HepG2 (cell line): ENCODE data around the gene DDX19B. TPM values are rescaled to one million over a fixed set of nuclear protein-coding genes. Genes with fewer than 3 reads are reported as not detected.

Experiments
- CAMTA2 ChIP-seq: sonication (generic); formaldehyde crosslinking; IDR thresholded peaks from 2 replicates; pipeline ENCODE4 v1.4.0; 2020; ENCODE audit warnings: mild to moderate bottlenecking, missing genetic modification reagents, borderline replicate concordance
- CTCF ChIP-seq: sonication (generic); formaldehyde crosslinking; IDR thresholded peaks from 2 replicates; pipeline ENCODE4 v1.5.0; 2020; ENCODE audit warnings: mild to moderate bottlenecking, missing genetic modification reagents, moderate library complexity
- ELF3 ChIP-seq: IDR thresholded peaks from 2 replicates; pipeline ENCODE4 v1.6.1; 2016; ENCODE audit warnings: missing genetic modification reagents, missing compliant biosample characterization
- MIER3 ChIP-seq: IDR thresholded peaks from 2 replicates; pipeline ENCODE4 v1.6.1; 2016; ENCODE audit warnings: missing compliant biosample characterization, borderline replicate concordance
- NR3C1 ChIP-seq: sonication (generic); formaldehyde crosslinking; IDR thresholded peaks from 2 replicates; pipeline ENCODE4 v1.4.0; 2020; ENCODE audit warnings: missing genetic modification reagents
- POLR2A ChIP-seq, 2 experiments: IDR thresholded peaks; 2 replicates each; pipeline ENCODE4 v1.6.1; 2011; ENCODE audit warnings: low read depth in 2 of 2, low read length in 2 of 2, mild to moderate bottlenecking in 1 of 2, moderate library complexity in 1 of 2; ENCODE audit not compliant: insufficient read depth in 1 of 2
- RXRB ChIP-seq: IDR thresholded peaks from 2 replicates; pipeline ENCODE4 v1.6.1; 2016; ENCODE audit warnings: borderline replicate concordance, missing genetic modification reagents, missing compliant biosample characterization
- STAG1 ChIP-seq: sonication (generic); formaldehyde crosslinking; IDR thresholded peaks from 2 replicates; pipeline ENCODE4 v1.4.0; 2020; ENCODE audit warnings: missing genetic modification reagents
- TFAP4 ChIP-seq: sonication (generic); IDR thresholded peaks from 2 replicates; pipeline ENCODE4 v1.6.1; 2016; ENCODE audit warnings: low read depth, borderline replicate concordance
- YEATS2 ChIP-seq: sonication (generic); formaldehyde crosslinking; IDR thresholded peaks from 2 replicates; pipeline ENCODE4 v1.4.0; 2020; ENCODE audit warnings: missing genetic modification reagents, borderline replicate concordance
- ZNF407 ChIP-seq: sonication (generic); formaldehyde crosslinking; IDR thresholded peaks from one replicate; pipeline ENCODE4 v1.5.1; 2020; ENCODE audit warnings: mild to moderate bottlenecking, missing genetic modification reagents; ENCODE audit errors: not compliant biosample characterization
- ZNF639 ChIP-seq: conservative IDR thresholded peaks from 2 replicates; pipeline ENCODE4 v1.6.1; 2018; ENCODE audit warnings: missing genetic modification reagents
- ZNF710 ChIP-seq: sonication (generic); formaldehyde crosslinking; IDR thresholded peaks from 2 replicates; pipeline ENCODE4 v1.5.0; 2020; ENCODE audit warnings: mild to moderate bottlenecking, missing genetic modification reagents, borderline replicate concordance
- ZNF720 ChIP-seq: sonication (generic); formaldehyde crosslinking; IDR thresholded peaks from 2 replicates; pipeline ENCODE4 v1.4.0; 2020; ENCODE audit warnings: missing genetic modification reagents
- ZNF773 ChIP-seq: sonication (generic); formaldehyde crosslinking; IDR thresholded peaks from 2 replicates; pipeline ENCODE4 v1.4.0; 2020; ENCODE audit warnings: missing genetic modification reagents, borderline replicate concordance
- polyA plus RNA-seq, 8 experiments: library from polyadenylated mRNA; depleted of rRNA in 3 of 8; stranded (reverse) in 7 of 8; unstranded in 1 of 8; fragments of >200 nt; fragmentation: Illumina TruSeq in 4 of 8; extraction: Trizol in 4 of 8; gene quantifications; 2 replicates each; pipeline versions ENCODE4 v1.2.1 to v1.2.3, GENCODE V29; 2011 to 2016; ENCODE audit warnings: low read depth in 4 of 8, missing spikeins in 1 of 8, mixed read lengths in 1 of 8; ENCODE audit not compliant: insufficient read depth in 1 of 8
- total RNA-seq, 5 experiments: library from RNA; depleted of rRNA; stranded (reverse); fragments of >200 nt; fragmentation: Illumina TruSeq; extraction: Trizol; gene quantifications; 2 replicates each; pipeline ENCODE4 v1.2.3, GENCODE V29; 2016; ENCODE audit warnings: low read depth in 1 of 5

The DDX19B gene
- total and polyA plus RNA-seq, 2 of the 13 experiments (the other 11 are each of a cell fraction or from before 2014, with no cell fraction given), result 36.2 to 40.0 TPM

- no peak for TF ChIP-seq CAMTA2
- peak; percentile 61 for TF ChIP-seq STAG1 (CRISPR knock-in tag)
- no peak for TF ChIP-seq ZNF710
- no peak for TF ChIP-seq ZNF407 (CRISPR knock-in tag)
- TF ChIP-seq ZNF773 (CRISPR knock-in tag), result no peak
- TF ChIP-seq POLR2A (IDR thresholded peaks at IDR 0.05; ENCODE audit: insufficient read depth in 1 of 2, low read depth in 2 of 2, low read length in 2 of 2), result 0 out of 4 replicates have a peak, but pooled peaks of 1 of the 2 experiments have one; percentile 28
- TF ChIP-seq YEATS2, result no peak
- no peak for TF ChIP-seq NR3C1 (CRISPR knock-in tag)
- no peak for TF ChIP-seq MIER3 (CRISPR knock-in tag)
- TF ChIP-seq TFAP4, result no peak
- TF ChIP-seq ELF3 (CRISPR knock-in tag), result peak; percentile 27; the same call in 1 of the 2 replicates
- peak; percentile 80 for TF ChIP-seq CTCF (CRISPR knock-in tag)
- TF ChIP-seq ZNF720, result 0 out of 2 replicates have a peak, but pooled peaks have one; percentile 22
- no peak for TF ChIP-seq ZNF639 (CRISPR knock-in tag)
- no peak for TF ChIP-seq RXRB (CRISPR knock-in tag)
These were observed 46.5 kb upstream of the DDX19B start (continued) for GRCh38 chr16:70252355-70252988.
